Keratinocyte (primary cell): ENCODE measurements around the gene SCN9A. TPM values are rescaled to one million over a fixed set of nuclear protein-coding genes. Genes with fewer than 3 reads are reported as not detected.

Experiments used
- DNase-seq: peaks from one replicate; pipeline ENCODE4 v3.0.0-alpha.2; 2011; ENCODE audit warnings: low read depth, missing footprints, low spot score
- FAIRE-seq: peaks from 2 replicates; lab custom pipeline; 2011; peaks lifted over from hg19 to GRCh38; lab: Jason Lieb, UNC
- H2AFZ ChIP-seq: 2 replicates; pipeline ENCODE4 v1.6.0; 2012; ENCODE audit warnings: low read length, control low read depth, inconsistent platforms; ENCODE audit not compliant: control insufficient read depth
- H3K27ac ChIP-seq: 2 replicates; pipeline ENCODE4 v1.5.1; 2011; ENCODE audit warnings: low read length; ENCODE audit not compliant: control insufficient read depth, insufficient read depth
- H3K27me3 ChIP-seq: 3 replicates; pipeline ENCODE4 v1.6.0; 2011; ENCODE audit warnings: low read length; ENCODE audit not compliant: control insufficient read depth, insufficient read depth; ENCODE audit errors: extremely low read depth
- H3K36me3 ChIP-seq, 2 experiments: 2 replicates in 1 of 2; 3 replicates in 1 of 2; pipeline ENCODE4 v1.5.1; 2011; ENCODE audit warnings: low read length in 2 of 2, mild to moderate bottlenecking in 1 of 2; ENCODE audit not compliant: control insufficient read depth in 2 of 2, insufficient read depth in 2 of 2; ENCODE audit errors: extremely low read depth in 1 of 2
- H3K4me1 ChIP-seq: 3 replicates; pipeline ENCODE4 v1.5.1; 2011; ENCODE audit warnings: low read length; ENCODE audit not compliant: control insufficient read depth, insufficient read depth; ENCODE audit errors: extremely low read depth
- H3K4me2 ChIP-seq: 3 replicates; pipeline ENCODE4 v1.6.0; 2011; ENCODE audit warnings: low read depth, low read length; ENCODE audit not compliant: control insufficient read depth, insufficient read depth; ENCODE audit errors: extremely low read depth
- H3K4me3 ChIP-seq, 3 experiments: fragments of 200-600 bp in 1 of 3; sonication (generic) in 1 of 3; 2 replicates in 2 of 3; 3 replicates in 1 of 3; pipeline ENCODE4 v1.5.1; 2011 to 2016; ENCODE audit warnings: low read length in 3 of 3, mild to moderate bottlenecking in 3 of 3, control low read depth in 2 of 3, inconsistent platforms in 1 of 3, low read depth in 1 of 3, mixed read lengths in 1 of 3, mixed run types in 1 of 3, moderate library complexity in 1 of 3; ENCODE audit not compliant: control insufficient read depth in 2 of 3, insufficient read depth in 2 of 3; ENCODE audit errors: extremely low read depth in 1 of 3
- H3K79me2 ChIP-seq: 2 replicates; pipeline ENCODE4 v1.6.0; 2012; ENCODE audit warnings: low read length; ENCODE audit not compliant: control insufficient read depth, insufficient read depth
- H3K9ac ChIP-seq: 3 replicates; pipeline ENCODE4 v1.6.0; 2011; ENCODE audit warnings: low read length; ENCODE audit not compliant: control insufficient read depth, insufficient read depth; ENCODE audit errors: extremely low read depth
- H3K9me1 ChIP-seq: 3 replicates; pipeline ENCODE4 v1.6.0; 2011; ENCODE audit warnings: low read length; ENCODE audit not compliant: control insufficient read depth, insufficient read depth; ENCODE audit errors: extremely low read depth
- H3K9me3 ChIP-seq: 2 replicates; pipeline ENCODE4 v1.5.1; 2012; ENCODE audit warnings: low read depth, low read length; ENCODE audit not compliant: control insufficient read depth
- H4K20me1 ChIP-seq: 3 replicates; pipeline ENCODE4 v1.6.0; 2011; ENCODE audit warnings: low read length; ENCODE audit not compliant: control insufficient read depth, insufficient read depth; ENCODE audit errors: extremely low read depth
- CTCF ChIP-seq, 3 experiments: IDR thresholded peaks in 1 of 3; conservative IDR thresholded peaks in 1 of 3; optimal IDR thresholded peaks in 1 of 3; 2 replicates in 2 of 3; 3 replicates in 1 of 3; pipeline versions ENCODE3 to v1.5.1; 2011; ENCODE audit warnings: low read length in 3 of 3, mild to moderate bottlenecking in 3 of 3, moderate library complexity in 2 of 3, control low read depth in 1 of 3, inconsistent platforms in 1 of 3; ENCODE audit not compliant: insufficient read depth in 2 of 3; ENCODE audit errors: extremely low read depth in 1 of 3
- EZH2 ChIP-seq: IDR thresholded peaks from one replicate; pipeline ENCODE4 v1.6.1; 2012; ENCODE audit warnings: inconsistent platforms, mild to moderate bottlenecking, low read length, moderate library complexity
- dilution Hi-C: fragments of 300-500 bp; cut with MboI; formaldehyde crosslinking; loops from one replicate; pipeline ENCODE4 v1.7.0; 2020; ENCODE audit warnings: low sequenced_read_pairs; ENCODE audit not compliant: extremely low pct_ligation_motif_present
- polyA plus RNA-seq, 5 experiments: library from polyadenylated mRNA; depleted of rRNA in 3 of 5; stranded (reverse) in 3 of 5; stranded (forward) in 1 of 5; unstranded in 1 of 5; fragments of >200 nt; gene quantifications; 1 replicate in 1 of 5; 2 replicates in 3 of 5; 3 replicates in 1 of 5; pipeline versions ENCODE4 v1.2.1 to v1.2.3, GENCODE V29; 2011 to 2012; ENCODE audit warnings: missing spikeins in 2 of 5, low read depth in 1 of 5, low replicate concordance in 1 of 5

SCN9A gene
- polyA plus RNA-seq, 1 donor (not counting 4 experiments of a cell fraction or from before 2014, with no cell fraction given): 0.10 TPM

GRCh38 chr2:166393008-166393407, 17.3 kb upstream of the SCN9A start:
- Histone ChIP-seq H3K4me3 (no peak overlapping the region), H3K9me1 (no peaks in the 10 kb centered on the region), H3K9me3 (no peaks in the 10 kb centered on the region), H3K79me2 (no peaks in the 10 kb centered on the region), H3K36me3 (no peaks in the 10 kb centered on the region), H3K9ac (no peak overlapping the region), H3K27me3 (no peaks in the 10 kb centered on the region), H3K4me2 (no peak overlapping the region), H4K20me1 (no peaks in the 10 kb centered on the region), H3K4me1 (no peaks in the 10 kb centered on the region), H2AFZ (no peak overlapping the region), H3K27ac (no peak overlapping the region)
- DNase-seq (no peak), FAIRE-seq (no peak)
- TF ChIP-seq EZH2 (no peak), CTCF (optimal IDR thresholded peaks at IDR 0.05 in 1 of 3, IDR thresholded peaks at IDR 0.05 in 1 of 3, conservative IDR thresholded peaks at IDR 0.05 in 1 of 3; ENCODE audit: extremely low read depth in 1 of 3, insufficient read depth in 2 of 3, low read length in 3 of 3) (no peak)
- dilution Hi-C loops: no loop called here

DNA sequence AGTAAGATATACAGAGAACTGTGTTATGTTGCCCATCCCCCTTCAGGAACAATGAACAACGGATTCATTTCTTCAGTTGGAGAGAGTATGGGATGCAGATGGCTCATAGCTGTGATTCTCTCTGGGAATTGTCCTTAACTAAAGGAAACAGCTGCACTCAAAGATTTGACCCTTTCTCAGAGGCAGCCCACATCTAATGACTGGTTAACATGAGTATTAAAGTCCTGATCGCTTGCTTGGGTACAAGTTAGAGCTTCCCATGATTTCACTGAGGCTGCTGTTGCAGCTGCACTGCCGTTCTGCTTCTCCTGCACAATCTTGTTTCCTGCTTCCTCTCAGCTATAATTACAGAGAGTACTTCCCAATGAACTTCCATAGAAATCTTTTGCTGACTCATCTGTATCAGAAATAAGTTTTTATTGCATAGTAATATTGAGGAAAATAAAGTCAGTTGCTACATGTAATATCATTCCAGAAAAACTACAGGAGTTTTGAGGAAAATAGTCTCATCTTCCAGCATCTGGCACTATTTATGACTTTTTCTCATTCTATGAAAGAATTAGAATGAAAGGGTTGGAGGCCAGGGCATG, 12.8 kb upstream of the SCN9A start:
- Histone ChIP-seq H3K4me2 (no peak overlapping the region), H3K9me1 (no peaks in the 10 kb centered on the region), H3K9me3 (no peaks in the 10 kb centered on the region), H3K9ac (no peak overlapping the region), H3K4me3 (no peak overlapping the region), H3K36me3 (no peaks in the 10 kb centered on the region), H4K20me1 (no peaks in the 10 kb centered on the region), H2AFZ (no peak overlapping the region), H3K79me2 (no peaks in the 10 kb centered on the region), H3K4me1 (no peaks in the 10 kb centered on the region), H3K27ac (no peak overlapping the region), H3K27me3 (no peaks in the 10 kb centered on the region)
- peak; percentile 23 for FAIRE-seq
- dilution Hi-C loops: no loop called here
- TF ChIP-seq CTCF (optimal IDR thresholded peaks at IDR 0.05 in 1 of 3, IDR thresholded peaks at IDR 0.05 in 1 of 3, conservative IDR thresholded peaks at IDR 0.05 in 1 of 3; ENCODE audit: extremely low read depth in 1 of 3, insufficient read depth in 2 of 3, low read length in 3 of 3): no peak
- no peak for TF ChIP-seq EZH2
- DNase-seq: no peak
